CD14-positive monocyte (primary cell): ENCODE results near the gene ITK. TPM values are rescaled to one million over a fixed set of nuclear protein-coding genes. Genes with fewer than 3 reads are reported as not detected.

Experiments
- DNase-seq, 3 donors: peaks; one replicate each; pipeline ENCODE4 v3.0.0-alpha.2; 2011 to 2022
- H2AFZ ChIP-seq: 2 replicates; pipeline ENCODE4 v1.6.0; 2012; ENCODE audit warnings: mild to moderate bottlenecking, low read depth, low read length, inconsistent platforms; ENCODE audit not compliant: insufficient read depth, poor library complexity, severe bottlenecking
- H3K27ac ChIP-seq, 2 donors: 1 replicate in 1 of 2; 2 replicates in 1 of 2; pipeline ENCODE4 v1.5.1; 2012 to 2013; ENCODE audit warnings: low read length in 2 of 2, control low read depth in 1 of 2, inconsistent platforms in 1 of 2, low read depth in 1 of 2, mild to moderate bottlenecking in 1 of 2
- H3K27me3 ChIP-seq, 2 donors: one replicate each; pipeline versions ENCODE4 v1.6.0 to v1.6.1; 2011 to 2013; ENCODE audit warnings: low read length in 2 of 2; ENCODE audit not compliant: control insufficient read depth in 2 of 2, insufficient read depth in 2 of 2
- H3K36me3 ChIP-seq, 2 donors: replicated peaks in 1 of 2; 1 replicate in 1 of 2; 2 replicates in 1 of 2; pipeline versions ENCODE4 v1.5.1 to v1.6.1; 2012 to 2013; ENCODE audit warnings: low read length in 2 of 2, control low read depth in 1 of 2, inconsistent platforms in 1 of 2, mild to moderate bottlenecking in 1 of 2; ENCODE audit not compliant: insufficient read depth in 2 of 2, control insufficient read depth in 1 of 2
- H3K4me1 ChIP-seq, 2 donors: 1 replicate in 1 of 2; 2 replicates in 1 of 2; pipeline versions ENCODE4 v1.5.1 to v1.6.1; 2012 to 2013; ENCODE audit warnings: low read length in 2 of 2, control low read depth in 1 of 2, inconsistent platforms in 1 of 2, mild to moderate bottlenecking in 1 of 2, moderate library complexity in 1 of 2; ENCODE audit not compliant: insufficient read depth in 2 of 2, control insufficient read depth in 1 of 2
- H3K4me2 ChIP-seq: replicated peaks from 2 replicates; pipeline ENCODE3; 2012; ENCODE audit warnings: low read length, moderate library complexity, mild to moderate bottlenecking; ENCODE audit not compliant: poor library complexity, severe bottlenecking; ENCODE audit errors: extremely low read depth
- H3K4me3 ChIP-seq, 3 experiments: fragments of 200-600 bp in 1 of 3; sonication (generic) in 1 of 3; replicated peaks in 1 of 3; 1 replicate in 2 of 3; 2 replicates in 1 of 3; pipeline ENCODE4 v1.5.1; 2011 to 2013; ENCODE audit warnings: low read length in 3 of 3, mild to moderate bottlenecking in 3 of 3, control low read depth in 2 of 3, low read depth in 2 of 3, inconsistent platforms in 1 of 3, moderate library complexity in 1 of 3
- H3K79me2 ChIP-seq: 2 replicates; pipeline ENCODE4 v1.6.0; 2012; ENCODE audit warnings: mild to moderate bottlenecking, control low read depth, inconsistent platforms, low read length, moderate library complexity; ENCODE audit not compliant: insufficient read depth
- H3K9ac ChIP-seq: 2 replicates; pipeline ENCODE4 v1.6.0; 2017; ENCODE audit warnings: low read length, mild to moderate bottlenecking; ENCODE audit not compliant: insufficient read depth, poor library complexity, severe bottlenecking
- H3K9me3 ChIP-seq, 2 donors: replicated peaks in 1 of 2; 1 replicate in 1 of 2; 2 replicates in 1 of 2; pipeline versions ENCODE4 v1.5.1 to v1.6.1; 2012 to 2013; ENCODE audit warnings: low read length in 2 of 2, control low read depth in 1 of 2; ENCODE audit not compliant: control insufficient read depth in 1 of 2, insufficient read depth in 1 of 2
- H4K20me1 ChIP-seq: 2 replicates; pipeline ENCODE4 v1.6.0; 2012; ENCODE audit warnings: mild to moderate bottlenecking, low read length, control low read depth, moderate library complexity; ENCODE audit not compliant: insufficient read depth
- H3K27ac Mint-ChIP-seq, 7 donors: one replicate each; pipeline ENCODE4 v1.8.0; 2020; ENCODE audit warnings: mild to moderate bottlenecking in 7 of 7, mixed read lengths in 7 of 7, moderate library complexity in 6 of 7, inconsistent platforms in 2 of 7
- H3K27me3 Mint-ChIP-seq, 3 donors: one replicate each; pipeline ENCODE4 v1.8.0; 2021 to 2022; ENCODE audit warnings: low read depth in 3 of 3, mild to moderate bottlenecking in 3 of 3, mixed read lengths in 3 of 3, moderate library complexity in 3 of 3, inconsistent platforms in 1 of 3
- H3K36me3 Mint-ChIP-seq, 2 donors: one replicate each; pipeline ENCODE4 v1.8.0; 2020; ENCODE audit warnings: mixed read lengths in 2 of 2, inconsistent platforms in 1 of 2, mild to moderate bottlenecking in 1 of 2
- H3K4me1 Mint-ChIP-seq: one replicate; pipeline ENCODE4 v1.8.0; 2020; ENCODE audit warnings: mild to moderate bottlenecking, mixed read lengths
- H3K4me3 Mint-ChIP-seq, 2 donors: one replicate each; pipeline ENCODE4 v1.8.0; 2020; ENCODE audit warnings: mild to moderate bottlenecking in 2 of 2, mixed read lengths in 2 of 2, moderate library complexity in 1 of 2
- H3K9me3 Mint-ChIP-seq, 7 donors: one replicate each; pipeline ENCODE4 v1.8.0; 2020 to 2022; ENCODE audit warnings: mixed read lengths in 7 of 7, mild to moderate bottlenecking in 6 of 7, moderate library complexity in 6 of 7, inconsistent platforms in 2 of 7
- WGBS: methylation state at CpG from one replicate; pipeline ENCODE4 v1.1.5; 2013; ENCODE audit warnings: missing lambda C conversion rate; ENCODE audit not compliant: insufficient coverage; 5-methylcytosine and 5-hydroxymethylcytosine counted together
- intact Hi-C, 2 donors: fragments of 100-400 bp; cut with micrococcal nuclease; formaldehyde crosslinking; loops; one replicate each; pipeline versions ENCODE4 v1.15.0 to v1.15.1; 2023
- polyA plus RNA-seq, 3 donors: library from polyadenylated mRNA; depleted of rRNA in 1 of 3; unstranded in 2 of 3; stranded (reverse) in 1 of 3; fragments of 300-500 nt in 2 of 3; fragments of >200 nt in 1 of 3; fragmentation: Illumina TruSeq in 2 of 3; gene quantifications; 1 replicate in 2 of 3; 2 replicates in 1 of 3; pipeline ENCODE4 v1.2.3, GENCODE V29; 2012 to 2021
- TF ChIP-seq, protein P1 (sequence below): fragments of 200-600 bp; IDR thresholded peaks from one replicate; pipeline ENCODE4 v1.8.0; 2022; ENCODE audit warnings: antibody characterized with exemption, mild to moderate bottlenecking

The ITK gene
- polyA plus RNA-seq, 3 donors, result 0.03 to 0.60 (median 0.39) TPM

- no peak overlapping the region for H3K4me3 Mint-ChIP-seq
- H3K4me3 ChIP-seq, result no peak overlapping the region
- H3K27ac ChIP-seq, result no peak overlapping the region
- peaks cover 0 to 5% (median 0%) of the 10 kb centered on the region in 7 donors for H3K9me3 Mint-ChIP-seq
- TF ChIP-seq, protein P1, sequence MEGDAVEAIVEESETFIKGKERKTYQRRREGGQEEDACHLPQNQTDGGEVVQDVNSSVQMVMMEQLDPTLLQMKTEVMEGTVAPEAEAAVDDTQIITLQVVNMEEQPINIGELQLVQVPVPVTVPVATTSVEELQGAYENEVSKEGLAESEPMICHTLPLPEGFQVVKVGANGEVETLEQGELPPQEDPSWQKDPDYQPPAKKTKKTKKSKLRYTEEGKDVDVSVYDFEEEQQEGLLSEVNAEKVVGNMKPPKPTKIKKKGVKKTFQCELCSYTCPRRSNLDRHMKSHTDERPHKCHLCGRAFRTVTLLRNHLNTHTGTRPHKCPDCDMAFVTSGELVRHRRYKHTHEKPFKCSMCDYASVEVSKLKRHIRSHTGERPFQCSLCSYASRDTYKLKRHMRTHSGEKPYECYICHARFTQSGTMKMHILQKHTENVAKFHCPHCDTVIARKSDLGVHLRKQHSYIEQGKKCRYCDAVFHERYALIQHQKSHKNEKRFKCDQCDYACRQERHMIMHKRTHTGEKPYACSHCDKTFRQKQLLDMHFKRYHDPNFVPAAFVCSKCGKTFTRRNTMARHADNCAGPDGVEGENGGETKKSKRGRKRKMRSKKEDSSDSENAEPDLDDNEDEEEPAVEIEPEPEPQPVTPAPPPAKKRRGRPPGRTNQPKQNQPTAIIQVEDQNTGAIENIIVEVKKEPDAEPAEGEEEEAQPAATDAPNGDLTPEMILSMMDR, result no peak
- H3K4me2 ChIP-seq, result no peak overlapping the region
- DNase-seq, result no peak
- no peaks in the 10 kb centered on the region for H3K4me1 ChIP-seq
- no peaks in the 10 kb centered on the region for H4K20me1 ChIP-seq
- peaks cover 0 to 3% of the 10 kb centered on the region in 2 donors for H3K27me3 ChIP-seq
- no peak overlapping the region for H3K9ac ChIP-seq
- no peaks in the 10 kb centered on the region for H3K36me3 Mint-ChIP-seq
- WGBS, result 50% methylated on average over 2 of the region's 6 CpGs
- H3K9me3 ChIP-seq, result no peaks in the 10 kb centered on the region
- H2AFZ ChIP-seq, result no peak overlapping the region
- H3K79me2 ChIP-seq, result no peaks in the 10 kb centered on the region
- H3K4me1 Mint-ChIP-seq, result no peaks in the 10 kb centered on the region
- intact Hi-C loops, result no loop called here
- no peaks in the 10 kb centered on the region for H3K36me3 ChIP-seq
- peaks cover 3 to 6% (median 4%) of the 10 kb centered on the region in 3 donors for H3K27me3 Mint-ChIP-seq
- H3K27ac Mint-ChIP-seq, result no peak overlapping the region
Measured at GRCh38 chr5:157177953-157178352, 2.7 kb upstream of the ITK start.

- no peak overlapping the region for H3K4me3 Mint-ChIP-seq
- Histone ChIP-seq H3K27me3 (peaks cover 0 to 3% of the 10 kb centered on the region in 2 donors), H3K27ac (no peak overlapping the region), H4K20me1 (no peaks in the 10 kb centered on the region), H3K9me3 (no peaks in the 10 kb centered on the region), H3K36me3 (no peaks in the 10 kb centered on the region), H2AFZ (no peak overlapping the region), H3K4me3 (no peak overlapping the region), H3K9ac (no peak overlapping the region), H3K4me2 (no peak overlapping the region), H3K4me1 (no peaks in the 10 kb centered on the region), H3K79me2 (no peaks in the 10 kb centered on the region)
- intact Hi-C loops, result no loop called here
- peaks cover 3 to 8% (median 7%) of the 10 kb centered on the region in 3 donors for H3K27me3 Mint-ChIP-seq
- no peak overlapping the region for H3K27ac Mint-ChIP-seq
- peaks cover 0 to 3% (median 0%) of the 10 kb centered on the region in 7 donors for H3K9me3 Mint-ChIP-seq
- no peaks in the 10 kb centered on the region for H3K36me3 Mint-ChIP-seq
- H3K4me1 Mint-ChIP-seq, result no peaks in the 10 kb centered on the region
- WGBS, result 100% methylated on average over 1 of the region's 3 CpGs
- TF ChIP-seq, protein P1, result no peak
- DNase-seq, result no peak
Measured at GRCh38 chr5:157178966-157179365, 1.7 kb upstream of the ITK start.
